ENCODE results near the gene ABCC6.

- TF ChIP-seq POLR2A (IDR thresholded peaks at IDR 0.05) = no peak
- TF ChIP-seq, protein P1, sequence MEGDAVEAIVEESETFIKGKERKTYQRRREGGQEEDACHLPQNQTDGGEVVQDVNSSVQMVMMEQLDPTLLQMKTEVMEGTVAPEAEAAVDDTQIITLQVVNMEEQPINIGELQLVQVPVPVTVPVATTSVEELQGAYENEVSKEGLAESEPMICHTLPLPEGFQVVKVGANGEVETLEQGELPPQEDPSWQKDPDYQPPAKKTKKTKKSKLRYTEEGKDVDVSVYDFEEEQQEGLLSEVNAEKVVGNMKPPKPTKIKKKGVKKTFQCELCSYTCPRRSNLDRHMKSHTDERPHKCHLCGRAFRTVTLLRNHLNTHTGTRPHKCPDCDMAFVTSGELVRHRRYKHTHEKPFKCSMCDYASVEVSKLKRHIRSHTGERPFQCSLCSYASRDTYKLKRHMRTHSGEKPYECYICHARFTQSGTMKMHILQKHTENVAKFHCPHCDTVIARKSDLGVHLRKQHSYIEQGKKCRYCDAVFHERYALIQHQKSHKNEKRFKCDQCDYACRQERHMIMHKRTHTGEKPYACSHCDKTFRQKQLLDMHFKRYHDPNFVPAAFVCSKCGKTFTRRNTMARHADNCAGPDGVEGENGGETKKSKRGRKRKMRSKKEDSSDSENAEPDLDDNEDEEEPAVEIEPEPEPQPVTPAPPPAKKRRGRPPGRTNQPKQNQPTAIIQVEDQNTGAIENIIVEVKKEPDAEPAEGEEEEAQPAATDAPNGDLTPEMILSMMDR (IDR thresholded peaks at IDR 0.05) = no peak
These were observed 66.1 kb downstream of the ABCC6 start for GRCh38 chr16:16157166-16157565.

Measured in ovary (tissue), 3 donors.